ENCODE measurements around the gene CA4.
"Not testable (repeated sequence)": the region's sequence is repeated elsewhere in the genome, so short reads cannot be mapped to it uniquely, and the experiment has no call there.

DNA sequence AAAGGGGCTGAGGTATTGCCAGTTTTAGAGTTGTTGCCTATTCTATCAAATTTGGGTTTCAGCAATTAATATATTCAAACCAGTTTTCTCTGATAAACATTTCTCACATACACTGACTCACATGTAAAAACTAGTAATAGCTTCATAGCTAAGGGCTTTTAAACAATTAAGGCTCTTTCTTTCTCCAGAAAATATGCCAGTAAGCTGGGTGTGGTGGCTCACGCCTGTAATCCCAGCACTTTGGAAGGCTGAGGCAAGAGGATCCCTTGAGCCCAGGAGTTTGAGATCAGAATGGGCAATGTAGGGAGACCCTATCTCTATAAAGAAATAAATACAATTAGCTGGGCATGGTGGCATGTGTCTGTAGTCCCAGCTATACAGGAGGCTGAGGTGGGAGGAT, 48.9 kb downstream of the CA4 start:
- TF ChIP-seq, protein P1, sequence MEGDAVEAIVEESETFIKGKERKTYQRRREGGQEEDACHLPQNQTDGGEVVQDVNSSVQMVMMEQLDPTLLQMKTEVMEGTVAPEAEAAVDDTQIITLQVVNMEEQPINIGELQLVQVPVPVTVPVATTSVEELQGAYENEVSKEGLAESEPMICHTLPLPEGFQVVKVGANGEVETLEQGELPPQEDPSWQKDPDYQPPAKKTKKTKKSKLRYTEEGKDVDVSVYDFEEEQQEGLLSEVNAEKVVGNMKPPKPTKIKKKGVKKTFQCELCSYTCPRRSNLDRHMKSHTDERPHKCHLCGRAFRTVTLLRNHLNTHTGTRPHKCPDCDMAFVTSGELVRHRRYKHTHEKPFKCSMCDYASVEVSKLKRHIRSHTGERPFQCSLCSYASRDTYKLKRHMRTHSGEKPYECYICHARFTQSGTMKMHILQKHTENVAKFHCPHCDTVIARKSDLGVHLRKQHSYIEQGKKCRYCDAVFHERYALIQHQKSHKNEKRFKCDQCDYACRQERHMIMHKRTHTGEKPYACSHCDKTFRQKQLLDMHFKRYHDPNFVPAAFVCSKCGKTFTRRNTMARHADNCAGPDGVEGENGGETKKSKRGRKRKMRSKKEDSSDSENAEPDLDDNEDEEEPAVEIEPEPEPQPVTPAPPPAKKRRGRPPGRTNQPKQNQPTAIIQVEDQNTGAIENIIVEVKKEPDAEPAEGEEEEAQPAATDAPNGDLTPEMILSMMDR (IDR thresholded peaks at IDR 0.05; ENCODE audit: low read depth, low read length) = not testable (repeated sequence)
- not testable (repeated sequence) for TF ChIP-seq POLR2A (IDR thresholded peaks at IDR 0.05; ENCODE audit: extremely low read depth, insufficient read length)

All from NB4 (cell line).